Hematopoietic multipotent progenitor cell (in vitro differentiated cells): ENCODE data around the gene VWA3B. TPM values are rescaled to one million over a fixed set of nuclear protein-coding genes. Genes with fewer than 3 reads are reported as not detected.
A peak's percentile ranks its signal among the peaks of the same experiment; 100 is the strongest.
"Not testable (repeated sequence)": the region's sequence is repeated elsewhere in the genome, so short reads cannot be mapped to it uniquely, and the experiment has no call there.

Source experiments
- DNase-seq, 3 donors: peaks; one replicate each; pipeline ENCODE4 v3.0.0-alpha.2; 2011 to 2015; ENCODE audit warnings: low read depth in 2 of 3, low spot score in 2 of 3
- total RNA-seq: library from RNA; depleted of rRNA; stranded (reverse); fragments of >200 nt; gene quantifications from one replicate; pipeline ENCODE4 v1.2.3, GENCODE V29; 2012

The VWA3B gene, protein sequence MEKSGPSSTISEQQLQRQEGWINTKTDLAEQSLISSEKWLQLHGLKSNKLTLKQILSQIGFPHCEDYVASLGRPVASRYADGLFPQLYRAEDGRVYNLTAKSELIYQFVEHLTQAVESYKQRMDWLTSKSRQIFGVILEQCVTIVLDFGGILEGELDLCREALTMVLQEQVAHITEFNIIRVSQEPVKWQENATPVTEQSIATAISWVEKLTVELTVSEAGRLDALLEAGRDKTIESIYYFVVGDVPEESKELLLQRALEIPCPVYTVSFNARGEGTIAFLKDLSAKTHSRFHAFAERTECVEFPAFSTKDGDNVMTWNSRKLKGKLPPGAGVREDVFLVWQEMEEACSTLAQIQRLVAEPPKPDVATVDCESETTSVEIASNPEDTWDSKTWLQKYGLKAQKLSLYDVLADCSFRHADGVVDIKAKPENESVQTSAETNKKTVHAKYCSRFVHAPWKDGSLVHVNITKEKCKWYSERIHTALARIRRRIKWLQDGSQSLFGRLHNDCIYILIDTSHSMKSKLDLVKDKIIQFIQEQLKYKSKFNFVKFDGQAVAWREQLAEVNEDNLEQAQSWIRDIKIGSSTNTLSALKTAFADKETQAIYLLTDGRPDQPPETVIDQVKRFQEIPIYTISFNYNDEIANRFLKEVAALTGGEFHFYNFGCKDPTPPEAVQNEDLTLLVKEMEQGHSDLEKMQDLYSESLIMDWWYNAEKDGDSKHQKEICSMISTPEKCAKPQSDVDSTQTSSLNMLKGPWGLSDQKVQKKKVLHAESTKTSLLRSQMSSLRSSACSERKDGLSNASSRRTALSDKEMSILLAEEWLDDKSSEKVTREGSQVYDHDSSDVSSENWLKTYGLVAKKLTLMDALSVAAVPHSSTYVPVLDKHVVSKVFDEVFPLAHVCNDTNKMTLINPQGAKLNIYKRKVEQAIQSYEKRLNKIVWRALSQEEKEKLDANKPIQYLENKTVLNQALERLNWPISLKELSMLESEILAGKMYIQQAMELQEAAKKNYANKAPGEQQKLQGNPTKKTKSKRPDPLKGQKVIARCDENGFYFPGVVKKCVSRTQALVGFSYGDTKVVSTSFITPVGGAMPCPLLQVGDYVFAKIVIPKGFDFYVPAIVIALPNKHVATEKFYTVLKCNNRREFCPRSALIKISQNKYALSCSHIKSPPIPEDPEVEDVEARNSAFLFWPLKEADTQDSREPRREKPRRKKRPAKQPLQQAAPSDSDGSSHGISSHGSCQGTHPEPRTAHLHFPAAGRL (N-terminal part only)
- under 0.01 TPM for total RNA-seq

GRCh38 chr2:98086491-98087446 is at the start of gene VWA3B:
VWA3B (plus strand) TSS chr2:98087167; CDS start chr2:98093093, 5,926 bp downstream.
- DNase-seq: peak in 2 of 3 donors; percentile 39 to 40

DNA sequence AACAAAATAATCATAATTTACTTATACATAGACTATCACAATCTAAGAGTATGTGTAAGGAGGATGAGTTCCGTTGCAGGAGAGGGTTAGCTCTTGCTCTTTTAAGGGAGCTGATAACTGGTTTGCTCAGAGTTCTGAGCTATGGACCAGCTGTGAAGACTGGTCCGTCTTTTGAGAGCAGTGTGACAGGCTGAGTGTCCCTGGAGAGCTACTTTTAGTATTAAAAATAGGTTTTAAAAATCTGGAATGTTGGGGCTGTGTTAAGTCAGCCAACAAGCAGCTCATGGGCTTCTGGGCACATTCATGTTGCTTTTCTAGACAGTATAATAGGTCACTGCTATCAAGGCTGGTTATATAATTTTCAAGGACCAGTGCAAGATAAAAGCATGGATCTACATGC is 49.8 kb upstream of the VWA3B start:
- no peak for DNase-seq

DNA sequence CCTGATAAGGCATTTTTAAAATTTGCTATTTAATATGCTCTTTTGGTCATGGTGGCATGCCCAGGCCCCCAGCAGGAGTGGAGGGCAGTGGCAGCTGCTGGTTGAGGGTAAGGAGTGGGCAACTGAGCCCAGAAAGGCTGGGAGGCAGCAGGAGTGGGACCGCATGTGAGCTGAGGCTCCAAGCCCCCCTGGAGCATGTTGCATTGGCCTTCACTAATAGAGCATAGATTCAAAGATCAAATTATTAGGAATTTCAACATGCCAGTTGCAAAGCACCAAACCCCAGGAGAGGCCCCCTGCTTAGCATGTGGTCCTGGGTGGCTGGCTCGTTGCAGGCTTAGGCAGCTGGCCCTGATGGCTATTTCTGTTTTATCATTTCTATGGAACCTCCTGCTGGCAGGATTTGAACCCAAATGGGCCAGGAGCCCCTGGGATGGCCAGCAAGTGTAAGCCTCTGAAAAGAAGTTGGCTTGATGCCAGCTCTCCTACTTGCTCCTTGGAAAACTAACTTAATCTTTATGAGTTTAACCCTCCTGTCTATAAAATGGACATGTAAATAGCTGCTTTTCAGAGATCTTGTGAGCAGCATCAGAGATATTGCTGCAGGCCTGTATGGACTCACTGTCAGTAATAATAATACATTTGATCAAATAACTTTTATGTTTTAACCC is 49.2 kb upstream of the VWA3B start:
- DNase-seq: no peak

- DNase-seq: peak in 1 of 3 donors; percentile 44
Observed at GRCh38 chr2:98039085-98039756, 47.7 kb upstream of the VWA3B start.

- DNase-seq: no peak
Observed at GRCh38 chr2:98040331-98040939, 46.5 kb upstream of the VWA3B start.

GRCh38 chr2:98043101-98043500 is 43.9 kb upstream of the VWA3B start:
- DNase-seq: no peak

- not testable (repeated sequence) for DNase-seq
Observed at GRCh38 chr2:98044730-98045129, 42.2 kb upstream of the VWA3B start.

DNA sequence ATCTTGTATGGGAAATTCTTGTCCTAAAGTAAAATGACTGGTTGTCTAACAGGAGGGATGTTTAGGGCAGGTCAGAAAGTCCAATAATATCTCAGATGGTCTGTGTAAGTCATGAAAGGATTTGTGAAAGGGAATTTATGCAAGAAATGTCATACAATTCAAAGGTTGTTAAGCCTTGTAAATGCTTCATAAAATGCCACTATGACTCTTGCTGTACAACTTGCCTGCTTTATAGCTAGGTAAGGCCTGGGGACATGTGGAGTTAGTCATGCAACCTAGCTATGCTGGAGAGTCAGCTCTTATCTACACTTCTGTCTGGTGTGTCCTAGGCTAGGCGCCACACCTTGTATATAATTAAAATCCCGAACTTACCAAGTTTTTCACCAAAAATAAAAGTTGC is 36.9 kb upstream of the VWA3B start:
- no peak for DNase-seq

GRCh38 chr2:98058191-98058975 is 28.6 kb upstream of the VWA3B start:
- DNase-seq: no peak

DNA sequence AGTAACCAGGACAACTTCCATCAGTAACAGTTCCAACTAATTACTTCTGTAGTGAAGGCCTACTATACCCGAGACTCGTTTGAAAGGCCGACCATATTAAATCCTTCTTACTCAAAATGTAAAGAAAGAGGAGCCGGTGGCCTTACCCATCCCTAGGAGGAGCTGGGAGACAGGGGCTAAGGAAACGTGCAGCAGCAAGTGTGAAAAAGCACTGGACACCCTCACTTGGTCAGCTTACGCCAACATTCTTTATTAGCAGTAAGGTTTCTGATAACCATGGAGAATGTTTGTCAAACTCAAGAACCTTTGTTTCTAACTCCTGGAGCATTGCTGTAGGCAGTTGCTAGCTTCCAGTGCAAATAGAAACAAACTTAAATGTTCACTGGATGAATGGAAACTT is 26.7 kb upstream of the VWA3B start:
- no peak for DNase-seq

GRCh38 chr2:98063291-98063854 is 23.6 kb upstream of the VWA3B start:
- no peak for DNase-seq

GRCh38 chr2:98065808-98066207 is 21.2 kb upstream of the VWA3B start:
- DNase-seq: no peak

GRCh38 chr2:98067160-98067559 is 19.8 kb upstream of the VWA3B start:
- no peak for DNase-seq

- DNase-seq: no peak
Observed at GRCh38 chr2:98070081-98070480, 16.9 kb upstream of the VWA3B start.

- DNase-seq: no peak
Observed at GRCh38 chr2:98072442-98072841, 14.5 kb upstream of the VWA3B start.

GRCh38 chr2:98078701-98079100 is 8.3 kb upstream of the VWA3B start:
- DNase-seq: no peak
